ENCODE data around the gene BUB1.
A peak's percentile ranks its signal among the peaks of the same experiment; 100 is the strongest.
"Not testable (repeated sequence)": the region's sequence is repeated elsewhere in the genome, so short reads cannot be mapped to it uniquely, and the experiment has no call there.

The BUB1 gene

GRCh38 chr2:110690083-110690965 lies 12.5 kb upstream of the BUB1 start:
- no peak for DNase-seq

GRCh38 chr2:110688594-110689091 lies 10.8 kb upstream of the BUB1 start:
- peak; percentile 16 for DNase-seq

- not testable (repeated sequence) for DNase-seq
Measured at GRCh38 chr2:110687775-110688484, 10.1 kb upstream of the BUB1 start.

GRCh38 chr2:110682872-110683271 lies 5.0 kb upstream of the BUB1 start:
- DNase-seq: no peak

GRCh38 chr2:110682267-110682666 lies 4.4 kb upstream of the BUB1 start:
- no peak for DNase-seq

GRCh38 chr2:110680709-110681108 lies 2.8 kb upstream of the BUB1 start:
- DNase-seq: no peak

- no peak for DNase-seq
Measured at GRCh38 chr2:110679865-110680264, 2.0 kb upstream of the BUB1 start.

GRCh38 chr2:110679337-110679707 lies 1.5 kb upstream of the BUB1 start:
- no peak for DNase-seq

GRCh38 chr2:110678457-110679336 lies 834 bp upstream of the BUB1 start:
- peak; percentile 49 for DNase-seq

GRCh38 chr2:110677080-110677479 lies 783 bp downstream of the BUB1 start:
- no peak for DNase-seq

GRCh38 chr2:110675679-110676078 lies 2.2 kb downstream of the BUB1 start:
- no peak for DNase-seq

- DNase-seq: peak; percentile 2
Measured at GRCh38 chr2:110674620-110675555, 3.0 kb downstream of the BUB1 start.

GRCh38 chr2:110673201-110673600 lies 4.7 kb downstream of the BUB1 start:
- no peak for DNase-seq

- no peak for DNase-seq
Measured at GRCh38 chr2:110670826-110671225, 7.0 kb downstream of the BUB1 start.

GRCh38 chr2:110669079-110669478 lies 8.8 kb downstream of the BUB1 start:
- DNase-seq: no peak

GRCh38 chr2:110667071-110667470 lies 10.8 kb downstream of the BUB1 start:
- DNase-seq: no peak

- no peak for DNase-seq
Measured at GRCh38 chr2:110664135-110664534, 13.7 kb downstream of the BUB1 start.

- DNase-seq: no peak
Measured at GRCh38 chr2:110662560-110662959, 15.3 kb downstream of the BUB1 start.

GRCh38 chr2:110660558-110660957 lies 17.3 kb downstream of the BUB1 start:
- DNase-seq: no peak

- DNase-seq: no peak
Measured at GRCh38 chr2:110659248-110659647, 18.6 kb downstream of the BUB1 start.

GRCh38 chr2:110657724-110658305 lies 20.0 kb downstream of the BUB1 start:
- DNase-seq: no peak

- no peak for DNase-seq
Measured at GRCh38 chr2:110655701-110656100, 22.2 kb downstream of the BUB1 start.
